ENCODE data around the gene HS1BP3.

The HS1BP3 gene

GRCh38 chr2:20588918-20589871 is 61.7 kb downstream of the HS1BP3 start:
- DNase-seq: no peak

DNA sequence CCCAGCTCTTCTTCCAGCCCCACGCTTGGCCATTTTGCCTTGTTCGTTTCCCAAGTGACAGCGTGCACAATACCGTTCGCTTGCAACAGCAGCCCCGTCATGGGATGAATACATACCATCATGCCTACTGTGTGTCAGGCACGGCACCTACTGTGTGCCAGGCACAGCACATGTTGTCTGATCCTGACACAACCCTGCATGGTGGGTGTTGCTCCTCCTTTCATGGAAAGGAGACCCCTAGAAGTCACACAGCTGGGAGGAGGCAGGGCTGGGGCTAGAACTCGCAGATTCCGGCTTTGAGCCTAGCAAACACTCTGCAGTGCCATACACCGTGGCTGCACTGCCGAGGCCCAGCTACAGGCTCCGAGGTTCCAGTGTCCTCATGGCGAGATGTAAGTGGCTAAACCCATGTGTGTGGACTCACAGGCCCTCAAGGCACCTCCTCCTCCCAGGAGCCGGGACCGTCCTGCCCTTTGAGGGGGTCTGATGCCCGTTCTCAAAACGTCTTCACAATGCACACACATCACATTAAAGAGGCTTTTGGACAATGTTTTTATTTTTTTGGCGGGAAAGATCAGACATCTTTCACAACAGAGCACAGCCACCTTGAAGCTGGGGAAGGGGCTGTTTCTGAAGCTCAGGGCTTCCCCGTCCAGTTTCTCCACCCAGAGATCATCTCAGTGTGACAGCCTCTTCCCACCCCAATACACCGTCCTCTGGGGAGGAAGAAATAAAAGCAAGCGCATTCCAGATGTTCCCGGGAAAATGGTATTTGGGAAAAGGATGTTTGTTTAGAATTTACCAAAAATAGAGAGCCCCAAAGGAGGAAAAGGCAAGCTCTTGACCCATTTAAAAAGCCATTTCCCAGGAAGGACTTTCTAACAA is 64.9 kb downstream of the HS1BP3 start:
- no peak for DNase-seq

DNA sequence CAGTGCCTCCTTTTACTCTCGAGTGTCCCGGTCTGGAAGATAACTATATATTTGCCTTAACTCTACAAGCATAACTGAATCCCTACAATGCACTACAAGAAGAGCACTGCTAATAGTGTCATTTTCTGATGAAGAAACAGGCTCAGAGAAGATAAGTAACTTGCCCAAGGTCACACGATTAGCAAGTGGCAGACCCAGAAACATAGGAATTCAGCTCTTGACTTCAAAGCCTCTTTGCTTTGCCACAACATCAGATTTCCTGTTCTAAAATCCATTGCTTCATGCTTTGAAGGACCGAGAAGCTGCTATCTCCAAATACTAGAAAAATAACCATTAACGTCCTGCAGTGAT is 65.6 kb downstream of the HS1BP3 start:
- DNase-seq: no peak

DNA sequence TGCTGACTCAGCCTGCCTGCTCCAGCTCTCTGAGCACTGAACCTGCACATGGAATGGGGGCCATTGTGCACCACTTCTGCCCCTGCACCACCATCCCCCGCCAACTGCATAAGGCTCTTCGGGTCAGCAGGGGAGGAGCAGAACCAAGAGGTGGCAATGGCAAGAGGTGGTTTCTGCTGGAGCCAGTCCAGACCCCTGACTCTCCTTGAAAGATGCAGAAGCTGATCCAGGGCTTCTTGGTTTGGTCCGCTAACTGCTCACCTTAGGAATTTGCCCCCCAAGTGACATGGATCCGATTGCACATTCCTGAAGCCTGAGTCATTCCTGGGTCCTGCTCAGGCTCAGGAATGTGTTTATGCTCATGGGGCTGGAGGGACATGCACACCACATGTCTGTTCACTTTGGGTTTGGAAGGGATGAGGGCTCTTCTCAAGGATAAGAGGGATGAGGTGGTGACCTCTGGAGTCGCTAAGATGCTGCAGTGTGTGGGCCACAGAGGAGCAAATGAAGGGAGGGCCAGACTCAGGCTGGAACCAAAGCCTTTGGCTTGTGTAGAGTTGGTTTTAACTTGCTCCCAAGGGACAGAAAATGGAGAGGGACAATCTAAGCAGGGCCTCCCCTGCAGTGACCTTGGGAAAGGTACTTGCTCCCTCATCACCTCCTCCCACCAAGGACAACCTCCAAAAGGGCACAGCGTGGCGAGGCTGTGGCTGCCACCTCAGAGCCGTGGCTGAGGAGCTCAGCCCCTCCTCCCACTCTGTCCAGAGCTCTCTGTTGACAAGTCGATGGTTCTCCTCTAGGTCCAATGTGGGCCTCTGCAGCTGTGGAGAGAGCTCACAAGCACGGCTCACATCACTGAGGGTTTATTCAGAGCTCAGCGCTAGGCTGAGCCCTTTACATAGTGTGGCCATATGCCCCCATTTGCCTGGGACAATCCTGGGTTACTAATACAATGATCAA is 66.2 kb downstream of the HS1BP3 start:
- DNase-seq: peak in 44 of 56 donors; percentile 21 to 85 (median 60)

DNA sequence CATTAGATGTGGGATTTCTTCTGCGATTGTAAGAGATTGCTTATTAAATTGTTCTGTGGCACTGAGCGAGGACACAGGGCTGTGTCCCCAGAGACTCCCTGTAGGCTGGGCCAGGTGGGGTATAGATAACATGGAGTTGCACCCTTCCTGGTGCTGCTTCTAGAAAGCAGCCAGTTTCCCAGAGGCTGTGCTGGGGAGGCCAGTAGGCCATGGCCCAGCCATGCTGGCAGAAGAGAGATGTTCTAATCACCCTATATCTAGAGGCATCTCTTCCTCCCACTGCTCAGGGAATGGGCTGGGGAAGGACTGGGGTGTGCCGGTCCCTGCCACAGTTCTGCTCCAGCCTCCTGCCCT is 66.9 kb downstream of the HS1BP3 start:
- no peak for DNase-seq

DNA sequence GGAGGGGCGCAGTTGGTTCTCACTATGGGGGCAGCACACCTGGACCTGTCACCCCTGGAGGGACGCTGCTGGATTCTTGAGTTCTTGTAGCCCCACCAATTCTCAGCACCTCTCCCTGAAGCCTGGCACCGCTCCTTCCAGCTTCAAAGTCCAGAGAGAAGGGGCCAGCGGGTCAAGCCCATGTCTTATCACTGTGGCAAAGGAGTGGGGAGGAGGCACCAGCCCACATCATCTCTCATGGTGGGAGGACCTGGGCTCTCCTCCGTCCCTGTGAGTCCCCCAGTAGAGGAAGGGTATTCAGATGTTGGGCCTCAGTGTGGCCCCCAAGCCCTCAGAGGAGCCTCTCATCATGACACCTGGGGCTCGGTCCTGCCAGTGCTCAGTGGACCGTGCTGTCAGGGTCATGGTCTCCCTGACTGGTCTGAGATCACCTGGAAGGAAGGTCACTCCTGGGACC is 67.4 kb downstream of the HS1BP3 start:
- DNase-seq: no peak

GRCh38 chr2:20582600-20583221 is 68.2 kb downstream of the HS1BP3 start:
- peak in 53 of 56 donors; percentile 21 to 93 (median 78) for DNase-seq

DNA sequence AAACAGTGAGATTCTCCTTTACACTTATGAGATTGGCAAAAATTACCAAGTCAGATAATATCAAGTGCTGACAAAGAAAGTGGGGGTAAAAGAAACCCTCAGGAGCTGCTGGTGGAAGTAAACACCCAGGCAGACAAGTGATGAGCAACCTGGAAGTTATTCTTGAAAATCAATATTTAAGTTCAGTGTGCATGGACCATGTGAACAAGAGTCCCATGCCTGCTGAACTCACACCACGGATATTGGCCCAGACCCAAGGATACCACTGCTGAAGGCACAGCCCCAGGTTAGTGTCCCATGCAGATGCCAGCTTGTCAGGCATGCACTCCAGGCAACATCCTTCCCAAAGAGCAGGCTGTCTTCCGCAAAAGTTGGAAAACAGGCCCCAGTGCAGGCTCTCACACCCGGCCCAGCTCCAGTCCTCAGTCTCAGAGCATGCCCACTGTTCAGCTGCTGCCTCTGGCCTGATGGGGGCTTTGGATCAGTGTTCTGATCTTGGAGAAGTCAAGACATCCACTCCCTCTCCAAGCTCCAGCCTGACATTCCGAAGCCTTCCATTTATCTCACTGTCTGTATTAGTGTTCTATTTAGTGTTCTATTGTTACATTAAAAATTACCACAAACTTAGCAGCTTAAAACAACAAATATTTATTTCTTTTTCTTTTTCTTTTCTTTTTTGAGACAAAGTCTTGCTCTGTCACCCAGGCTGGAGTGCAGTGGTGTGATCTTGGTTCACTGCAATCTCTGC is 70.0 kb downstream of the HS1BP3 start:
- no peak for DNase-seq

DNA sequence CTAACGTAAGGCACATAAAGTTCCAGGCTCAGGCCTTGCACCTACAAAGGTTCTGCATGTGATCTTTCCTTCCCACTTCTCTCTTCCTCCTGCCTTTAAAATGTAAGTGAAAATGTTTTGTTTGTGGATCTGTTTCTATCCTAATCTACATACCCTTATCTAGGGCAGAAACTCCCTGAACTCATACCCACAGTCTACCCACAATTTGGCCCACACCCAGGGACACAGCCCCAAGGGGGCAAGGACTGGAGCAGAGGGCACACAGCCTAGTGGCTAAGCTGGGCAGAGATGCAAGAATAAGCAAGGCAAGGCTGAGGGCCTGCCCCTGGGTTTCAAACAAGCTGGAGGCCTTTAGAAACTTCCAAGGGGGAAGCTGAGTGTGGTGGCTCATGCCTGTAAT is 71.0 kb downstream of the HS1BP3 start:
- peak in 1 of 56 donors; percentile 41 for DNase-seq

DNA sequence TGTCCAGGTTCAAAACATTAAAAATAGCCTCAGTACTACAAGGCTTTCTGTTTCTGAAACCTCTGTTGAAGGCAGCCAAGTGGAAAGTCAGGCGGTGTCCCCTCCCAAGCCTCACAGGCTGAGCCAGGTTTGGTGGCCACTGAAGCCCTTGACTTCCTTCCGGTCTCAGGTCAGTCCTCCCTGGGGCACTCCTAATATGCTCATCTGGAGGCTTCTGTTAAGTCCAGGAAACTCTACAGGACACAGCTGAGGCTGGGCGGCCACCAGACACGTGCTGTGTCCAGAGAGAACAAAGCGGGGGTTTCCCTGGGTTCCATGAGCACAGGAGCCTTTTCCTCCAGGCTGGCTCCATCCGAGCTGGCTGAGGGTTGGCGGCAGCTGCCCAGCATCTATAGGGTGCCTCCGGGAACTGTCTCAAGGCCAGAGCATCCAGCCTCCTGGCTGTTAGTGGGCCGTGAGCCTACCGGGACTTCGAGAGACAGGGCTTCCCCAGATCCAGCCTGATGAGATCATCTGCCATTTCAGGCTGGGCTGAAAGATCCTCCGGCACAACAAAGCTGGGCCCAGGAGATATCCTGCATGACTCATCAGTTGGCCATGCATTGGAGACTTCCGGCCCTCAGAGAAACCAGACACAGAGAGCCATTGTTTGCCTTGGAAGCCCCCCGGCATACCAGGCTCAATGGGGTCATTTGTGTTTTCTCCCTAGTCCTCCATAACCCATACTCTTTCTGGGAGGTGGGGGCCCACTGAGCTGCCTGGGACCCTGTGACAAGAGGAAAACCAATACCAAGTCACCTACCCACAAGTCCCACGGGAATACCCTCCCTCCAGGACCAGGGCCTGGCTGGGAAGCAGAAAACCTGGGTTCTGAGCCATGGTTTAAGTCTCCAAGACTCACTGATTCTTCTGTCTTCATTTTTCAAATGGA is 71.7 kb downstream of the HS1BP3 start:
- DNase-seq: peak in 52 of 56 donors; percentile 11 to 89 (median 72)

DNA sequence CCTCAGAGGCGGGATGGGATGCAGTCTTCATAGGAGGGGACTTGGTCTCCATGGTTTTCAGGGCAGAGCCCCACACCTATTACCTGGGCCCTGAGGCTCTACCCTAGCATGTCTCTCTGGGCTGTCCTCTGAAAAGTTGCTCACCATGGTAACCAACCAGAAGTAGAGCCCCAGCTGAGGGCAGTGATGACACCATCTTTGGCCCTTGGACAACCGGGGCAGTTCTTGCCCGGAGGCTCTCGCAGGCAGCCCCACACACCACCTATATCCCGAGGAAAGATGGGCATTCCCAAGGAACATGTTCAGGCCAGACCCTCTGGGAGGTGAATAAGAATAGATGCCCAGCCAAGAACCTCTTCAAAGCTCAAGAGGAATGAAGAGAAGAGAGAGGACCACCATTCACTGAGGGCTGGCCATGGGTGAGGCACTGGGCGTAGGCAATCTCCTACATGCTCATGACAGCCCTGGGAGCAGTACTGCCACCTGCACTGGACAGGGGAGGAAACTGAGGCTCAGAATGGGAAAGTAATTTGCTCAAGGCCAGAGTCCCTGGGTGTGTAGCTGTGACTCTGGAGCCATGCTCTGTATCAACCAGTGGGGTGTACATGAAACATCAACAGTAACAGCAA is 72.5 kb downstream of the HS1BP3 start:
- no peak for DNase-seq

DNA sequence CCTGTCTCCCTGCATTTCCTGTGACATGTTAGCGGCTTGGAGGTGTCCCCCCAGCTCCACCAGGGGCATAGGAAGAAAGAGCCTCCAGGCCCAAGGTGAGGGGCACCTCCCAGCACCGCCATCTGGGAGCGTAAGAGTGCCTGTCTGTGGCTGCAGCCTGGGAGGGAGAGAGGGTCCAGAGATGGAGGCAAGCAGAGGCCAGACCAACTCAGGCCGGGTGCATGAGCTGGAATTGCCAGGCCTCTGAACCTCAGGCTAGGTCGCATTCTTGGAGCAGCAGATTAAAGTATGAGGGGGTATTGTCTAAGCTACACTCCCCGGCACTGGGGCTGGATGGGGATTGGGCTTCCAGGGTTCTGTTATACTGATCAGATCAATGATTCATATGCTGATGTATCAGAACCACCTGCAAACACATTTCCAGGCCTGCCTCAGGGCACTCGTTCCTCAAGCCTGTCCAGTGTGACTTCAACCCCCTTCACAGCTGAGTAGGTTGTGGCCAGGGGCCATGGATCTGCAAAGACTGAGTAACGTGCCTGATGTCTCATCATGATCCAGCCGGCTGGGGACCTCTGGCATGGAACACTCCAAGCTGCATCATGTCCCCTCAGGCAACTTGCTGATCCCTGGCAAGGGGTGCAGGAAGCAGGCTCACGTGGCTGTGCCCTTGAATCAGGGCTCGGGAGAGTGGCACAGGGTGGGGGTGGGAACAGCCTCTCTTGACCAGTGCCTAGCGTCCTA is 73.2 kb downstream of the HS1BP3 start:
- DNase-seq: no peak

- no peak for DNase-seq
Observed at GRCh38 chr2:20576598-20577115, 74.2 kb downstream of the HS1BP3 start.

DNA sequence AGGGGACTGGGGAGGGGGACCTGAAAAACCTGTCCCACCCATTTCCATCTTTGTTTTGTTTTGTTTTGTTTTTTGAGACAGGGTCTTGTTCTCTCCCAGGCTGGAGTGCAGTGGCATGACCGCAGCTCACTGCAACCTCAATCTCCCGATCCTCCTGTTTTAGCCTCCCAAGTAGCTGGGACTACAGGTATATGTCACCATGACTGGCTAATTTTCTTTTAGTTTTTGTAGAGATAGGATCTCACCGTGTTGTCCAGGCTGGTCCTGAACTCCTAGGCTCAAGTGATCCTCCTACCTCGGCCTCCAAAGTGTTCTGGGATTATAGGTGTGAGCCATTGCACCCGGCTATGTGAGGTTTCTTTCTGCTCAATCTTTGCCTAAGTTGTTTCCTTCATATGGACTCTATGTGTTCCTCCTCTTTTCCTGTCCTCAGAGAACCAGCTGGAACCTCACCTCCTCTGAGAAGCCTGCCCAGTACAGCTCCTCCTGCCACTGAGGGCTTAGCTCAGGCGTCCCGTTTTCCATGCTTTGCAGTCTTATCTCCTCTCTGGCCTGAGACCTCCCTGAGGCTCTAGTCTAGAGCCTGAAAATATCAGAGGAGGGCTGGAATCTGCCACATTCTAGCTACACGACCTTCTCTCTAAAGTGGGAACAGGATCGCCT is 74.8 kb downstream of the HS1BP3 start:
- DNase-seq: no peak

- no peak for DNase-seq
Observed at GRCh38 chr2:20575414-20575813, 75.5 kb downstream of the HS1BP3 start.

GRCh38 chr2:20574930-20575329 is 76.0 kb downstream of the HS1BP3 start:
- DNase-seq: no peak

All from nucleus accumbens (tissue), 56 donors.